ENCODE measurements around the gene SYNPO2.

DNA sequence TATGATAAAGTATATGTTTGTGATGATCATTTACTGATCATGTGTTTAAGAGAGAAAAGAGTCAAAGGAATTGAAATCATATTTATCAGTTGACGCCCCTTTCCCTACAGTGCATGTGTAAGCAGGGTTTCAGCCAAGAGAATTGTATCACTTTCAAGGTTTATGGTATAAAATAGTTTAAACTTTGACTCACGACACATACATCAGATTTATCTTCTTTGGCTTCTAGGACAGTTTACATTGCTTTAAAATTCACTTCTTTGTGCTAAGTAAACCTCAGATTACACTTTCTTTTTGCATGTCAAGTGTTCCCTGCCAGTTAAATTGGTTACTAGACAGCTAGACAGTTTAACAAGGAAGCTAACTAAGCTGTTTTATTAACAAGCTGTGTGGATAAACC lies 160.7 kb downstream of the SYNPO2 start:
- TF ChIP-seq, protein P1, sequence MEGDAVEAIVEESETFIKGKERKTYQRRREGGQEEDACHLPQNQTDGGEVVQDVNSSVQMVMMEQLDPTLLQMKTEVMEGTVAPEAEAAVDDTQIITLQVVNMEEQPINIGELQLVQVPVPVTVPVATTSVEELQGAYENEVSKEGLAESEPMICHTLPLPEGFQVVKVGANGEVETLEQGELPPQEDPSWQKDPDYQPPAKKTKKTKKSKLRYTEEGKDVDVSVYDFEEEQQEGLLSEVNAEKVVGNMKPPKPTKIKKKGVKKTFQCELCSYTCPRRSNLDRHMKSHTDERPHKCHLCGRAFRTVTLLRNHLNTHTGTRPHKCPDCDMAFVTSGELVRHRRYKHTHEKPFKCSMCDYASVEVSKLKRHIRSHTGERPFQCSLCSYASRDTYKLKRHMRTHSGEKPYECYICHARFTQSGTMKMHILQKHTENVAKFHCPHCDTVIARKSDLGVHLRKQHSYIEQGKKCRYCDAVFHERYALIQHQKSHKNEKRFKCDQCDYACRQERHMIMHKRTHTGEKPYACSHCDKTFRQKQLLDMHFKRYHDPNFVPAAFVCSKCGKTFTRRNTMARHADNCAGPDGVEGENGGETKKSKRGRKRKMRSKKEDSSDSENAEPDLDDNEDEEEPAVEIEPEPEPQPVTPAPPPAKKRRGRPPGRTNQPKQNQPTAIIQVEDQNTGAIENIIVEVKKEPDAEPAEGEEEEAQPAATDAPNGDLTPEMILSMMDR (IDR thresholded peaks at IDR 0.05 in 8 of 11, conservative IDR thresholded peaks at IDR 0.05 in 3 of 11) = no peak
- TF ChIP-seq POLR2A (IDR thresholded peaks at IDR 0.05) (no peak), POLR2AphosphoS5 (IDR thresholded peaks at IDR 0.05) (no peak)
